GM19035 (cell line): ENCODE results near the gene PCDHB5.
"Not testable (repeated sequence)": the region's sequence is repeated elsewhere in the genome, so short reads cannot be mapped to it uniquely, and the experiment has no call there.

ENCODE experiments used
- ATAC-seq: cut with Tn5 transposase; IDR thresholded peaks from one replicate; pipeline ENCODE4 v1.9.1; 2021; ENCODE audit not compliant: unreplicated experiment

Gene PCDHB5

GRCh38 chr5:141151632-141152031 is 16.6 kb downstream of the PCDHB5 start:
- not testable (repeated sequence) for ATAC-seq

GRCh38 chr5:141152096-141152495 is 17.1 kb downstream of the PCDHB5 start:
- ATAC-seq = not testable (repeated sequence)

GRCh38 chr5:141155540-141156374 is 20.8 kb downstream of the PCDHB5 start:
- no peak for ATAC-seq

GRCh38 chr5:141157356-141157755 is 22.4 kb downstream of the PCDHB5 start:
- ATAC-seq = not testable (repeated sequence)

DNA sequence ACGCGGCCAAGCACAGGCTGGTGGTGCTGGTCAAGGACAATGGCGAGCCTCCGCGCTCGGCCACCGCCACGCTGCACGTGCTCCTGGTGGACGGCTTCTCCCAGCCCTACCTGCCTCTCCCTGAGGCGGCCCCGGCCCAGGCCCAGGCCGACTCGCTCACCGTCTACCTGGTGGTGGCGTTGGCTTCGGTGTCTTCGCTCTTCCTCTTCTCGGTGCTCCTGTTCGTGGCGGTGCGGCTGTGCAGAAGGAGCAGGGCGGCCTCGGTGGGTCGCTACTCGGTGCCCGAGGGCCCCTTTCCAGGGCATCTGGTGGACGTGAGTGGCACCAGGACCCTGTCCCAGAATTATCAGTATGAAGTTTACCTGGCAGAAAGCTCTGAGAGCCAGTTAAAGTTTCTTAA is 22.9 kb downstream of the PCDHB5 start:
- ATAC-seq = not testable (repeated sequence)

GRCh38 chr5:141172381-141173204 is 37.6 kb downstream of the PCDHB5 start, which contains the start of gene PCDHB7:
Gene PCDHB7, plus strand, starts transcription at chr5:141172644. Its CDS starts 192 bp downstream, at chr5:141172836.
- no peak for ATAC-seq

DNA sequence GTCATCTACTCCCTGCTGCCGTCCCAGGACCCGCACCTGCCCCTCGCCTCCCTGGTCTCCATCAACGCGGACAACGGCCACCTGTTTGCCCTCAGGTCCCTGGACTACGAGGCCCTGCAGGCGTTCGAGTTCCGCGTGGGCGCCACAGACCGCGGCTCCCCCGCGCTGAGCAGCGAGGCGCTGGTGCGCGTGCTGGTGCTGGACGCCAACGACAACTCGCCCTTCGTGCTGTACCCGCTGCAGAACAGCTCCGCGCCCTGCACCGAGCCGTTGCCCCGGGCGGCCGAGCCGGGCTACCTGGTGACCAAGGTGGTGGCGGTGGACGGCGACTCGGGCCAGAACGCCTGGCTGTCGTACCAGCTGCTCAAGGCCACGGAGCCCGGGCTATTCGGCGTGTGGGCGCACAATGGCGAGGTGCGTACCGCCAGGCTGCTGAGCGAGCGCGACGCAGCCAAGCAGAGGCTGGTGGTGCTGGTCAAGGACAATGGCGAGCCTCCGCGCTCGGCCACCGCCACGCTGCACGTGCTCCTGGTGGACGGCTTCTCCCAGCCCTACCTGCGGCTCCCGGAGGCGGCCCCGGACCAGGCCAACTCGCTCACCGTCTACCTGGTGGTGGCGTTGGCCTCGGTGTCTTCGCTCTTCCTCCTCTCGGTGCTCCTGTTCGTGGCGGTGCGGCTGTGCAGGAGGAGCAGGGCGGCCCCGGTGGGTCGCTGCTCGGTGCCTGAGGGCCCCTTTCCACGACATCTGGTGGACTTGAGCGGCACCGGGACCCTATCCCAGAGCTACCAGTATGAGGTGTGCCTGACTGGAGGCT is 39.5 kb downstream of the PCDHB5 start:
- not testable (repeated sequence) for ATAC-seq

DNA sequence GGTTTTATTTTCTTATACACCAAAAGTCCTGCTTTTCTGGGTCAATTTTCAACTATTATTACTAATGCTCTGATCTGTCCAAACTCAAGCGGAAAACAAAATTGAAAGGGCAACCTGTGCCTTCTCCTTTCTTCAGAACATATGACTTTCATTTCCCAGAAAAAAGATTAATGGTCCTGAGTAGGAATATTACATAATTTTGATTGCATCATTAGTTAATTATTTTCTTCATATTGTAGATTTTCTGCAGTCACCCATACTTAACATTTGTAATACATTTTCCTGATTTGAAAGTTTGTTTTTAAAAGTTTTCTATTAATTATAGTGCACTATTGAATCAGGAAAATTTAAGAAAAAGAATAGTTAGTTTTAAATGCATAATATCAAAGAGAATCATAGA is 40.9 kb downstream of the PCDHB5 start:
- no peak for ATAC-seq

- ATAC-seq = not testable (repeated sequence)
Measured at GRCh38 chr5:141177577-141178191, 42.7 kb downstream of the PCDHB5 start, which contains the start of gene PCDHB8. Gene PCDHB8, plus strand, starts transcription at chr5:141177790. Its CDS starts 245 bp downstream, at chr5:141178035.

- not testable (repeated sequence) for ATAC-seq
Measured at GRCh38 chr5:141179371-141179770, 44.4 kb downstream of the PCDHB5 start.

DNA sequence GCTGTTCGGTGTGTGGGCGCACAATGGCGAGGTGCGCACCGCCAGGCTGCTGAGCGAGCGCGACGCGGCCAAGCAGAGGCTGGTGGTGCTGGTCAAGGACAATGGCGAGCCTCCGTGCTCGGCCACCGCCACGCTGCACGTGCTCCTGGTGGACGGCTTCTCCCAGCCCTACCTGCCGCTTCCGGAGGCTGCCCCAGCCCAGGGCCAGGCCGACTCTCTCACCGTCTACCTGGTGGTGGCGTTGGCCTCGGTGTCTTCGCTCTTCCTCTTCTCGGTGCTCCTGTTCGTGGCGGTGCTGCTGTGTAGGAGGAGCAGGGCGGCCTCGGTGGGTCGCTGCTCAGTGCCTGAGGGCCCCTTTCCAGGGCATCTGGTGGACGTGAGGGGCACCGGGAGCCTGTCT is 44.9 kb downstream of the PCDHB5 start:
- not testable (repeated sequence) for ATAC-seq

DNA sequence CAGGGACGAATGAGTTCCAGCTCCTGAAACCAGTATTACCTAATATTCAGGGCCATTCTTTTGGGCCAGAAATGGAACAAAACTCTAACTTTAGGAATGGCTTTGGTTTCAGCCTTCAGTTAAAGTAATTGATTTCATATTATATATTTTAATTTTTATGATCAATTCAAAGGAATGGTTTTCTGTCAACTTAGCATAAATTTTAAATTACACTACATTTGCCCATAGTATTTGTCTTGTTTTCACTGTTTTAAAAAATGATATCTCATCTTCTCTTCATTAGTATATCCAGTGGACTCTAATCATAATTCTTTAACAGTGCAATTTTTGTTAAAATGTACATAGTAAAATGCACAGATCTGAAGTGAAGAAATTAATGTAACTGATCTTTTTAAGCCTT is 45.3 kb downstream of the PCDHB5 start:
- no peak for ATAC-seq

- ATAC-seq = no peak
Measured at GRCh38 chr5:141182248-141182647, 47.2 kb downstream of the PCDHB5 start, which contains the start of gene PCDHB16. Gene PCDHB16, plus strand, starts transcription at chr5:141182387. Its CDS starts 173 bp downstream, at chr5:141182560.

DNA sequence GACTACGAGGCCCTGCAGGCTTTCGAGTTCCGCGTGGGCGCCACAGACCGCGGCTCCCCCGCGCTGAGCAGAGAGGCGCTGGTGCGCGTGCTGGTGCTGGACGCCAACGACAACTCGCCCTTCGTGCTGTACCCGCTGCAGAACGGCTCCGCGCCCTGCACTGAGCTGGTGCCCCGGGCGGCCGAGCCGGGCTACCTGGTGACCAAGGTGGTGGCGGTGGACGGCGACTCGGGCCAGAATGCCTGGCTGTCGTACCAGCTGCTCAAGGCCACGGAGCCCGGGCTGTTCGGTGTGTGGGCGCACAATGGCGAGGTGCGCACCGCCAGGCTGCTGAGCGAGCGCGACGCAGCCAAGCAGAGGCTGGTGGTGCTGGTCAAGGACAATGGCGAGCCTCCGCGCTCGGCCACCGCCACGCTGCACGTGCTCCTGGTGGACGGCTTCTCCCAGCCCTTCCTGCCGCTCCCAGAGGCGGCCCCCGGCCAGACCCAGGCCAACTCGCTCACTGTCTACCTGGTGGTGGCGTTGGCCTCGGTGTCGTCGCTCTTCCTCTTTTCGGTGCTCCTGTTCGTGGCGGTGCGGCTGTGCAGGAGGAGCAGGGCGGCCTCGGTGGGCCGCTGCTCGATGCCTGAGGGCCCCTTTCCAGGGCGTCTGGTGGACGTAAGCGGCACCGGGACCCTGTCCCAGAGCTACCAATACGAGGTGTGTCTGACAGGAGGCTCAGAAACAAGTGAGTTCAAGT is 49.3 kb downstream of the PCDHB5 start:
- ATAC-seq = not testable (repeated sequence)

DNA sequence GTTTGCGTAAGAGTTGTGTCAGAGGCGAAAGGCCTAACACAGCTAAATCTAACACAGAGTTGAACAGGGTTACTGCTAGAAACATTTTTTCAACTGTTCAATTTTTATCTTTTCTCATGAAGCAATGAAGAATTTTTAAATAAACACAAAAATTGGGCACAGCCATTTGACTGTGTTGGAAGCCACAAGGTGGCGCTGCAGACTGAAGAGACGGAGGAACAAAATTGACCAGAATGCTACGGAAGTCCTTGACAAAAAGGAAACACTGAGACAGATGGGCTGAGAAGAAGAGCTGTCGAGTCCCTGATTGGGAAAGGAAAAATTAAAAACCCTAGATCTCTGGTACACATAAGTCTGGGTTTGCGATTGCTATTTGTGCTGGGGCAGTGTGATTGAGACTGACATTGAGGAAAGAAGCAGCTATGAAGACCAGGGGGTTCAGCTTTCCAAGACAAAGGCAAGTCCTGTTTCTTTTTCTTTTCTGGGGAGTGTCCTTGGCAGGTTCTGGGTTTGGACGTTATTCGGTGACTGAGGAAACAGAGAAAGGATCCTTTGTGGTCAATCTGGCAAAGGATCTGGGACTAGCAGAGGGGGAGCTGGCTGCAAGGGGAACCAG is 52.0 kb downstream of the PCDHB5 start, which contains the start of gene PCDHB9:
PCDHB9 (plus strand) TSS at position 265 of the 616 bp plus-strand sequence; CDS start at position 423, 158 bp downstream.
- ATAC-seq = no peak
